K562 (cell line): ENCODE results near the gene VPS33B. TPM values are rescaled to one million over a fixed set of nuclear protein-coding genes. Genes with fewer than 3 reads are reported as not detected.

Experiments used
- ATAC-seq: fragments of 200-7000 bp; cut with Tn5 transposase; 3 replicates; pipeline ENCODE4 v1.9.1; 2020; ENCODE audit warnings: moderate library complexity
- BruUV-seq: library from RNA; stranded (reverse); fragments of 400-500 nt; replicated peaks from 2 replicates; lab custom pipeline; 2021; lab: Mats Ljungman, UMichigan
- CTCF ChIA-PET: fragments of 300-600 bp; formaldehyde crosslinking; extraction: SDS; loops from one replicate; lab custom pipeline; 2021; ENCODE audit warnings: low intra/inter-chr PET ratio; lab: Yijun Ruan, JAX
- POLR2A ChIA-PET: fragments of 300-600, 350-650 bp; sonication (Branson Sonifier 250); formaldehyde crosslinking; extraction: SDS; loops from one replicate; lab custom pipeline; 2021; ENCODE audit warnings: antibody characterized with exemption, inconsistent platforms; lab: Yijun Ruan, JAX
- DNase-seq, 4 experiments: peaks; one replicate each; pipeline versions ENCODE4 v3.0.0 to v3.0.0-alpha.2; 2011 to 2018; ENCODE audit warnings: low spot score in 3 of 4, mixed read lengths in 3 of 4; ENCODE audit errors: extremely low read depth in 1 of 4
- FAIRE-seq: peaks from 2 replicates; lab custom pipeline; 2011; peaks lifted over from hg19 to GRCh38; lab: Jason Lieb, UNC
- H2AFZ ChIP-seq: 2 replicates; pipeline ENCODE4 v1.6.0; 2011; ENCODE audit warnings: low read depth, low read length, control low read depth, inconsistent platforms
- H3K27ac ChIP-seq: fragments of 200-600 bp; 3 replicates; pipeline ENCODE4 v1.8.0; 2011; ENCODE audit warnings: low read depth, mild to moderate bottlenecking, control low read depth, inconsistent platforms, low read length, moderate library complexity, mixed read lengths; ENCODE audit errors: extremely low read depth
- H3K27me3 ChIP-seq, 2 experiments: fragments of 300-600 bp in 1 of 2; 2 replicates in 1 of 2; 3 replicates in 1 of 2; pipeline versions ENCODE4 v1.6.0 to v1.8.0; 2011; ENCODE audit warnings: inconsistent platforms in 2 of 2, low read length in 2 of 2, mild to moderate bottlenecking in 1 of 2, mixed read lengths in 1 of 2, moderate library complexity in 1 of 2; ENCODE audit not compliant: control insufficient read depth in 2 of 2, insufficient read depth in 2 of 2
- H3K36me3 ChIP-seq: fragments of 300-600 bp; 3 replicates; pipeline ENCODE4 v1.8.0; 2011; ENCODE audit warnings: mild to moderate bottlenecking, low read length, inconsistent platforms; ENCODE audit not compliant: control insufficient read depth, insufficient read depth
- H3K4me1 ChIP-seq, 2 experiments: fragments of 200-600 bp in 1 of 2; replicated peaks in 1 of 2; 2 replicates in 1 of 2; 3 replicates in 1 of 2; pipeline versions ENCODE4 v1.5.1 to v1.8.0; 2011; ENCODE audit warnings: inconsistent platforms in 2 of 2, low read length in 2 of 2, mild to moderate bottlenecking in 1 of 2, mixed read lengths in 1 of 2, moderate library complexity in 1 of 2; ENCODE audit not compliant: control insufficient read depth in 2 of 2, insufficient read depth in 2 of 2
- H3K4me2 ChIP-seq: 2 replicates; pipeline ENCODE4 v1.6.1; 2011; ENCODE audit warnings: low read length, control low read depth, inconsistent platforms, mixed read lengths; ENCODE audit not compliant: insufficient read depth
- H3K4me3 ChIP-seq: fragments of 200-600 bp; sonication (generic), shearing (Covaris generic); 2 replicates; pipeline ENCODE4 v1.5.1; 2016; ENCODE audit warnings: control low read depth, inconsistent platforms
- H3K79me2 ChIP-seq: fragments of 200-600 bp; 3 replicates; pipeline ENCODE4 v1.8.0; 2011; ENCODE audit warnings: low read length, inconsistent platforms; ENCODE audit not compliant: control insufficient read depth, insufficient read depth
- H3K9ac ChIP-seq, 2 experiments: 2 replicates each; pipeline versions ENCODE4 v1.6.0 to v1.6.1; 2011; ENCODE audit warnings: low read depth in 2 of 2, low read length in 2 of 2, control low read depth in 1 of 2, inconsistent platforms in 1 of 2, mild to moderate bottlenecking in 1 of 2, mixed read lengths in 1 of 2; ENCODE audit not compliant: insufficient read depth in 1 of 2
- H3K9me1 ChIP-seq: one replicate; pipeline ENCODE4 v1.6.0; 2011; ENCODE audit warnings: inconsistent platforms, mild to moderate bottlenecking, low read length, moderate library complexity; ENCODE audit not compliant: control insufficient read depth, insufficient read depth
- H3K9me3 ChIP-seq: replicated peaks from 2 replicates; pipeline ENCODE4 v1.5.1; 2011; ENCODE audit warnings: low read depth, low read length, inconsistent platforms; ENCODE audit not compliant: control insufficient read depth, insufficient read depth
- H4K20me1 ChIP-seq: replicated peaks from 2 replicates; pipeline ENCODE4 v1.6.1; 2011; ENCODE audit warnings: low read length, inconsistent platforms, mixed read lengths; ENCODE audit not compliant: control insufficient read depth, insufficient read depth
- ASH1L ChIP-seq: fragments of 450-650 bp; IDR thresholded peaks from 2 replicates; pipeline ENCODE4 v1.6.1; 2018; ENCODE audit warnings: borderline replicate concordance, mild to moderate bottlenecking, low read depth; ENCODE audit not compliant: partially characterized antibody
- BCL6 ChIP-seq: fragments of 250-450 bp; sonication (Bioruptor Pico); IDR thresholded peaks from 2 replicates; pipeline ENCODE4 v1.4.0; 2020
- HDAC8 ChIP-seq: fragments of 450-650 bp; IDR thresholded peaks from 2 replicates; pipeline ENCODE4 v1.6.1; 2016; ENCODE audit warnings: mild to moderate bottlenecking, missing genetic modification characterization, moderate library complexity, missing compliant biosample characterization
- MCM5 ChIP-seq: fragments of 450-650 bp; IDR thresholded peaks from 2 replicates; pipeline ENCODE4 v1.6.1; 2016; ENCODE audit warnings: low read depth
- ZFP30 ChIP-seq: fragments of 250-450 bp; sonication (Bioruptor Pico); IDR thresholded peaks from 2 replicates; pipeline ENCODE4 v1.8.0; 2022; ENCODE audit warnings: moderate library complexity, mild to moderate bottlenecking, inconsistent platforms, borderline replicate concordance
- ZSCAN29 ChIP-seq: fragments of 450-650 bp; IDR thresholded peaks from 2 replicates; pipeline ENCODE4 v1.6.1; 2017
- WGBS: fragments of 100-300 bp; shearing (Covaris generic); methylation state at CpG from one replicate; pipeline ENCODE4 v1.1.6; 2016; ENCODE audit warnings: low coverage, mixed read lengths; ENCODE audit not compliant: insufficient coverage; ENCODE audit errors: missing lambda C conversion rate; 5-methylcytosine and 5-hydroxymethylcytosine counted together
- in situ Hi-C: fragments of 300-500 bp; cut with MboI; formaldehyde crosslinking; loops from 4 replicates; pipeline ENCODE4 v1.15.0; 2018; ENCODE audit warnings: inconsistent platforms, mixed read lengths
- intact Hi-C: fragments of 100-400 bp; cut with micrococcal nuclease; formaldehyde crosslinking; loops from 2 replicates; pipeline ENCODE4 v1.14.2; 2022
- polyA plus RNA-seq, 8 experiments: library from polyadenylated mRNA; depleted of rRNA in 4 of 8; stranded (reverse) in 5 of 8; unstranded in 3 of 8; fragments of >200 nt; fragmentation: Nextera tagmentation in 2 of 8; fragmentation: Illumina TruSeq in 1 of 8; extraction: Ambion mirVana in 2 of 8; extraction: Trizol in 1 of 8; gene quantifications; 2 replicates each; pipeline versions ENCODE4 v1.2.1 to v1.2.3, GENCODE V29; 2011 to 2014; ENCODE audit warnings: inconsistent platforms in 1 of 8, missing spikeins in 1 of 8
- total RNA-seq, 7 experiments: library from RNA; depleted of rRNA in 6 of 7; stranded (reverse); fragments of >200 nt in 6 of 7; fragmentation: Illumina TruSeq in 2 of 7; extraction: Trizol in 2 of 7; gene quantifications; 2 replicates each; pipeline versions ENCODE4 v1.2.1 to v1.2.3, GENCODE V29; 2011 to 2021; ENCODE audit warnings: low replicate concordance in 1 of 7

Gene VPS33B
- total and polyA plus RNA-seq, 9 of the 15 experiments (the other 6 are each of a cell fraction or from before 2014, with no cell fraction given): 9.4 to 25.5 (median 14.8) TPM

DNA sequence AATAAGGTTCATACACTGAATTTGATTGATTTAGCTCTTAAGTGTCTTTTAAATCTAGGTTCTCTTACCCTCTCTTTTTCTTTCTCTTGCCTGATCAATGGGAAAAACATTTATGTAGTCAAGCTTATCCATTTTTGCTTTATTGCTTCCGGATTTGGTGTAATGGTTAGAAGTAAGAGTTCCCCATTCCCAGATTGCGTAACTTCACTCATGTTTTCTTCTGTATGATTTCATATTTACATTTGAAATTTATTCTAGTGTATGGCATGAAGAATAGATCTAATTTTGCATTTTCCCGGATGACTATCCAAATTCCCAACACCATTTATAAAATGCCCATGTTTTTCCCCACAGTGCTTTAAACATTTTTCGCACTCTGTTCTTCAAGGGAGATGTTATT lies 49.8 kb upstream of the VPS33B start (continued):
- TF ChIP-seq BCL6 (CRISPR knock-in tag) (no peak), ZFP30 (CRISPR knock-in tag) (no peak)

DNA sequence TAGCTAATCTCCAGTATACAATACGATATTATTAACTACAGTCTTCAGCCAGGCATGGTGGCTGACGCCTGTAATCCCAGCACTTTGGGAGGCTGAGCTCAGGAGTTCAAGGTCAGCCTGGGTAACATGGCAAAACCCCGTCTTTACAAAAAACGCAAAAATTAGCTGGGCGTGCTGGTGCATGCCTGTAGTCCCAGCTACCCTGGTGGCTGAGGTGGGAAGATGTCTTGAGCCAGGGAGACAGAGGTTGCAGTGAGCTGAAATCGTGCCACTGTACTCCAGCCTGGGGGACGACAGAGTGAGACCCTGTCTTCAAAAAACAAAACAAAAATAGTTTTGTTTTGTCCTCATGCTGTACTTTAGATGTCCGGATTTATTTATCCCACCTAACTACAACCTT lies 48.5 kb upstream of the VPS33B start:
- Histone ChIP-seq H3K9me3 (no peaks in the 10 kb centered on the region), H3K79me2 (no peaks in the 10 kb centered on the region), H3K9me1 (no peaks in the 10 kb centered on the region), H3K4me2 (no peak overlapping the region), H3K4me3 (no peak overlapping the region), H4K20me1 (no peaks in the 10 kb centered on the region), H3K27me3 (peaks cover 10 to 15% of the 10 kb centered on the region in 2 experiments; a peak in 3 of 5 replicates), H3K4me1 (no peaks in the 10 kb centered on the region), H2AFZ (no peak overlapping the region), H3K9ac (no peak overlapping the region), H3K36me3 (no peaks in the 10 kb centered on the region), H3K27ac (no peak overlapping the region)
- under 1% methylated on average over 8 of the region's 8 CpGs for WGBS
- POLR2A ChIA-PET: interaction anchor here (0.6 kb wide), 1 partner anchor 104 kb away, joined by 3 read pairs; no protein-coding TSS in a partner anchor
- FAIRE-seq (no peak), DNase-seq (no peak), ATAC-seq (no peak; the same call in 2 of the 3 replicates)
- in situ Hi-C loops (no loop called here), intact Hi-C loops (no loop called here)
- CTCF ChIA-PET: no interaction called here
- BruUV-seq: no TSS peak
- TF ChIP-seq ZSCAN29 (no peak), ASH1L (no peak), MCM5 (no peak), HDAC8 (no peak)
